Liver (tissue), 9 donors: Measurements from ENCODE around the gene TGDS. TPM values are rescaled to one million over a fixed set of nuclear protein-coding genes. Genes with fewer than 3 reads are reported as not detected.

Experiments
- DNase-seq: peaks from one replicate; pipeline ENCODE4 v3.0.0-alpha.2; 2017; ENCODE audit warnings: low spot score
- H3K27ac ChIP-seq, 2 donors: one replicate each; pipeline ENCODE4 v1.7.0; 2013; ENCODE audit warnings: inconsistent platforms in 2 of 2, low read length in 2 of 2, control low read depth in 1 of 2, low read depth in 1 of 2, mild to moderate bottlenecking in 1 of 2
- H3K27me3 ChIP-seq, 4 donors: one replicate each; pipeline versions ENCODE4 v1.6.1 to v1.7.0; 2013; ENCODE audit warnings: low read length in 3 of 4, inconsistent platforms in 1 of 4, mild to moderate bottlenecking in 1 of 4, moderate library complexity in 1 of 4; ENCODE audit not compliant: control insufficient read depth in 4 of 4, insufficient read depth in 4 of 4
- H3K36me3 ChIP-seq, 4 donors: one replicate each; pipeline versions ENCODE4 v1.6.1 to v1.7.0; 2013; ENCODE audit warnings: low read length in 3 of 4, mild to moderate bottlenecking in 3 of 4, low read depth in 1 of 4, moderate library complexity in 1 of 4; ENCODE audit not compliant: control insufficient read depth in 4 of 4, insufficient read depth in 3 of 4
- H3K4me1 ChIP-seq, 4 donors: one replicate each; pipeline versions ENCODE4 v1.6.1 to v1.7.0; 2013; ENCODE audit warnings: low read length in 3 of 4, mild to moderate bottlenecking in 3 of 4, moderate library complexity in 1 of 4; ENCODE audit not compliant: control insufficient read depth in 4 of 4, insufficient read depth in 4 of 4
- H3K4me3 ChIP-seq, 3 donors: one replicate each; pipeline versions ENCODE4 v1.6.1 to v1.7.0; 2013; ENCODE audit warnings: low read length in 3 of 3, control low read depth in 1 of 3, low read depth in 1 of 3, mild to moderate bottlenecking in 1 of 3
- H3K9ac ChIP-seq, 2 donors: one replicate each; pipeline ENCODE4 v1.7.0; 2013; ENCODE audit warnings: low read length in 2 of 2, mild to moderate bottlenecking in 2 of 2, moderate library complexity in 2 of 2, control low read depth in 1 of 2, low read depth in 1 of 2
- H3K9me3 ChIP-seq, 4 donors: one replicate each; pipeline versions ENCODE4 v1.6.1 to v1.7.0; 2013; ENCODE audit warnings: low read length in 3 of 4; ENCODE audit not compliant: control insufficient read depth in 4 of 4
- ATF3 ChIP-seq: IDR thresholded peaks from 2 replicates; pipeline ENCODE4 v1.6.1; 2016; ENCODE audit warnings: antibody characterized with exemption
- CTCF ChIP-seq: fragments of 150-350 bp; IDR thresholded peaks from 2 replicates; pipeline ENCODE4 v1.5.1; 2017; ENCODE audit warnings: improper control_type of control experiment, low read depth, low read length; ENCODE audit not compliant: missing input control
- EGR1 ChIP-seq, 2 donors: IDR thresholded peaks; 2 replicates each; pipeline ENCODE4 v1.6.1; 2016 to 2018; ENCODE audit warnings: antibody characterized with exemption in 2 of 2, low read depth in 2 of 2
- FOXA1 ChIP-seq: IDR thresholded peaks from 2 replicates; pipeline ENCODE4 v1.6.1; 2016; ENCODE audit warnings: antibody characterized with exemption
- FOXA2 ChIP-seq: IDR thresholded peaks from 2 replicates; pipeline ENCODE4 v1.6.1; 2016; ENCODE audit warnings: antibody characterized with exemption
- GABPA ChIP-seq, 2 donors: IDR thresholded peaks in 1 of 2; conservative IDR thresholded peaks in 1 of 2; 2 replicates each; pipeline ENCODE4 v1.6.1; 2016; ENCODE audit warnings: antibody characterized with exemption in 2 of 2, mild to moderate bottlenecking in 1 of 2, moderate library complexity in 1 of 2
- HNF4A ChIP-seq, 2 donors: conservative IDR thresholded peaks; 2 replicates each; pipeline ENCODE4 v1.6.1; 2016; ENCODE audit warnings: antibody characterized with exemption in 2 of 2, mild to moderate bottlenecking in 2 of 2
- HNF4G ChIP-seq: IDR thresholded peaks from 2 replicates; pipeline ENCODE4 v1.6.1; 2016; ENCODE audit warnings: antibody characterized with exemption
- JUND ChIP-seq, 2 donors: IDR thresholded peaks; 2 replicates each; pipeline ENCODE4 v1.6.1; 2016; ENCODE audit warnings: antibody characterized with exemption in 2 of 2
- MAX ChIP-seq: IDR thresholded peaks from 2 replicates; pipeline ENCODE4 v1.6.1; 2016; ENCODE audit warnings: antibody characterized with exemption
- NR2F2 ChIP-seq: IDR thresholded peaks from 2 replicates; pipeline ENCODE4 v1.6.1; 2016; ENCODE audit warnings: antibody characterized with exemption
- RAD21 ChIP-seq, 2 donors: IDR thresholded peaks; 2 replicates each; pipeline ENCODE4 v1.6.1; 2016; ENCODE audit warnings: antibody characterized with exemption in 2 of 2, mild to moderate bottlenecking in 2 of 2
- REST ChIP-seq: IDR thresholded peaks from 2 replicates; pipeline ENCODE4 v1.6.1; 2016; ENCODE audit warnings: antibody characterized with exemption, mild to moderate bottlenecking
- RXRA ChIP-seq, 2 donors: IDR thresholded peaks; 2 replicates each; pipeline ENCODE4 v1.6.1; 2017 to 2018; ENCODE audit warnings: antibody characterized with exemption in 2 of 2, mild to moderate bottlenecking in 1 of 2
- SP1 ChIP-seq: IDR thresholded peaks from 2 replicates; pipeline ENCODE4 v1.6.1; 2018; ENCODE audit warnings: antibody characterized with exemption, mild to moderate bottlenecking
- TAF1 ChIP-seq: conservative IDR thresholded peaks from 2 replicates; pipeline ENCODE4 v1.6.1; 2016; ENCODE audit warnings: antibody characterized with exemption, mild to moderate bottlenecking
- YY1 ChIP-seq: IDR thresholded peaks from 2 replicates; pipeline ENCODE4 v1.6.1; 2016; ENCODE audit warnings: antibody characterized with exemption, mild to moderate bottlenecking
- ZBTB33 ChIP-seq: IDR thresholded peaks from 2 replicates; pipeline ENCODE4 v1.6.1; 2016; ENCODE audit warnings: antibody characterized with exemption
- WGBS: extraction: QIAGEN DNeasy Blood & Tissue Kit; methylation state at CpG from one replicate; pipeline ENCODE4 v1.1.7; 2013; 5-methylcytosine and 5-hydroxymethylcytosine counted together
- polyA plus RNA-seq, 2 donors: library from polyadenylated mRNA; stranded (reverse) in 1 of 2; unstranded in 1 of 2; fragments of 200-250 nt in 1 of 2; fragments of >200 nt in 1 of 2; fragmentation: Nextera tagmentation in 1 of 2; extraction: Ambion mirVana in 1 of 2; gene quantifications; one replicate each; pipeline versions ENCODE4 v1.2.1 to v1.2.3, GENCODE V29; 2013 to 2015
- total RNA-seq, 2 donors: library from RNA; depleted of rRNA; stranded (reverse); fragments of >200 nt; gene quantifications; one replicate each; pipeline ENCODE4 v1.2.3, GENCODE V29; 2014
- donor health status: healthy.
- donor health status: healthy.
- donor health status: healthy.
- donor health status: healthy.
- donor health status: healthy.

Gene TGDS
- total and polyA plus RNA-seq, 4 donors, result 5.7 to 11.4 (median 9.5) TPM

- Histone ChIP-seq H3K27ac (peak overlapping the region in 1 of 2 donors; percentile 5), H3K4me1 (peaks cover 8 to 46% (median 27%) of the 10 kb centered on the region in 4 donors), H3K4me3 (no peak overlapping the region), H3K36me3 (no peaks in the 10 kb centered on the region), H3K9ac (no peak overlapping the region), H3K9me3 (no peaks in the 10 kb centered on the region), H3K27me3 (no peaks in the 10 kb centered on the region)
- DNase-seq, result no peak
- 98% methylated on average over 3 of the region's 3 CpGs for WGBS
- TF ChIP-seq RXRA (IDR thresholded peaks at IDR 0.05) (no peak), HNF4A (conservative IDR thresholded peaks at IDR 0.05) (no peak), EGR1 (IDR thresholded peaks at IDR 0.05; ENCODE audit: low read depth in 2 of 2) (no peak), FOXA2 (no peak), HNF4G (no peak), RAD21 (IDR thresholded peaks at IDR 0.05) (no peak), REST (no peak), YY1 (no peak), ATF3 (no peak), TAF1 (no peak), JUND (IDR thresholded peaks at IDR 0.05) (no peak), NR2F2 (no peak), ZBTB33 (no peak), SP1 (no peak), MAX (no peak), FOXA1 (no peak), GABPA (IDR thresholded peaks at IDR 0.05 in 1 of 2, conservative IDR thresholded peaks at IDR 0.05 in 1 of 2) (no peak), CTCF (no peak)
Measured at GRCh38 chr13:94598281-94598680, 2.3 kb upstream of the TGDS start.
